ENCODE measurements around the gene WASHC2C. TPM values are rescaled to one million over a fixed set of nuclear protein-coding genes. Genes with fewer than 3 reads are reported as not detected.
A peak's percentile ranks its signal among the peaks of the same experiment; 100 is the strongest.
"Not testable (repeated sequence)": the region's sequence is repeated elsewhere in the genome, so short reads cannot be mapped to it uniquely, and the experiment has no call there.

The WASHC2C gene, protein sequence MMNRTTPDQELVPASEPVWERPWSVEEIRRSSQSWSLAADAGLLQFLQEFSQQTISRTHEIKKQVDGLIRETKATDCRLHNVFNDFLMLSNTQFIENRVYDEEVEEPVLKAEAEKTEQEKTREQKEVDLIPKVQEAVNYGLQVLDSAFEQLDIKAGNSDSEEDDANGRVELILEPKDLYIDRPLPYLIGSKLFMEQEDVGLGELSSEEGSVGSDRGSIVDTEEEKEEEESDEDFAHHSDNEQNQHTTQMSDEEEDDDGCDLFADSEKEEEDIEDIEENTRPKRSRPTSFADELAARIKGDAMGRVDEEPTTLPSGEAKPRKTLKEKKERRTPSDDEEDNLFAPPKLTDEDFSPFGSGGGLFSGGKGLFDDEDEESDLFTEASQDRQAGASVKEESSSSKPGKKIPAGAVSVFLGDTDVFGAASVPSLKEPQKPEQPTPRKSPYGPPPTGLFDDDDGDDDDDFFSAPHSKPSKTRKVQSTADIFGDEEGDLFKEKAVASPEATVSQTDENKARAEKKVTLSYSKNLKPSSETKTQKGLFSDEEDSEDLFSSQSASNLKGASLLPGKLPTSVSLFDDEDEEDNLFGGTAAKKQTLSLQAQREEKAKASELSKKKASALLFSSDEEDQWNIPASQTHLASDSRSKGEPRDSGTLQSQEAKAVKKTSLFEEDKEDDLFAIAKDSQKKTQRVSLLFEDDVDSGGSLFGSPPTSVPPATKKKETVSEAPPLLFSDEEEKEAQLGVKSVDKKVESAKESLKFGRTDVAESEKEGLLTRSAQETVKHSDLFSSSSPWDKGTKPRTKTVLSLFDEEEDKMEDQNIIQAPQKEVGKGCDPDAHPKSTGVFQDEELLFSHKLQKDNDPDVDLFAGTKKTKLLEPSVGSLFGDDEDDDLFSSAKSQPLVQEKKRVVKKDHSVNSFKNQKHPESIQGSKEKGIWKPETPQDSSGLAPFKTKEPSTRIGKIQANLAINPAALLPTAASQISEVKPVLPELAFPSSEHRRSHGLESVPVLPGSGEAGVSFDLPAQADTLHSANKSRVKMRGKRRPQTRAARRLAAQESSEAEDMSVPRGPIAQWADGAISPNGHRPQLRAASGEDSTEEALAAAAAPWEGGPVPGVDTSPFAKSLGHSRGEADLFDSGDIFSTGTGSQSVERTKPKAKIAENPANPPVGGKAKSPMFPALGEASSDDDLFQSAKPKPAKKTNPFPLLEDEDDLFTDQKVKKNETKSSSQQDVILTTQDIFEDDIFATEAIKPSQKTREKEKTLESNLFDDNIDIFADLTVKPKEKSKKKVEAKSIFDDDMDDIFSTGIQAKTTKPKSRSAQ (N-terminal part only)
- total RNA-seq (10 to 100 TPM; 57.3 to 69.1 TPM), polyA plus RNA-seq (10 to 100 TPM; 17.7 to 34.2 (median 19.4) TPM), total RNA-seq (70.1 to 129 (median 100) reads per million in 6 experiments)

DNA sequence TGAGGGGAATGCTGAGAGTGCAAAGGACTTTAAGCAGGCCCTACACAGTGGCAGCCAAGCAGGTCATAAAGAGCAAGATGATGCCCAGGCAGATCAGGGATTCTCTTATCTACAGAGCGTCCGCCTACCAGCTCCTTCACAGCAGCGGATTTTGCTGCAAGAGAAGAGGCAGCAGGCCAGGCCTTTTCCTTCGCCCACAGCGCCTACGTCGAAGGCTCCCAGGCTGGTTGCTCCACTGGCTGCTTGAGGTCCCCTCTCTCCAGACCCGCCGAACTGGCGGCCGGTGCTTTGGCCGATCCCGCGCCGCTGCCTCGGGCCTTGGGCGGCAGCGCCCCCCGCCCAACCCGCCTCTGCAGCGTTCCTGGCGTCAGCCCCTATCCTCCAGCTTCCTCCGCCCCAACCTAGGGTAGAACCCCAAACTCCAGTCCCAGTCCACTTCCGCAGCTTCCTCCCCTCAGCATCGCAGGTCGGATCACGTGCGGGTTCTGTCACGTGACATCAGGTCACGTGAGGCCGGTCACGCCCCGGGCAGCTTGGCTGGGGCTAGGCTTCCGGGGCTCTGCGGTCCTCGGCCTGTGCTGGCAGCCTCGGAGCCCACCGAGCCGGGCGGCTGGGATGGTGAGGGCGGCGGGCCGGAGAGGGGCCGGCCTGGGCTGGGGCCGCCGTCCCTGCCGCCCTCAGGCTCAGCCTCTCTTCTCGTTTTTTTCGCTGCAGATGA lies at the start of gene WASHC2C:
TSS of gene WASHC2C (plus strand) at position 564 of the 718 bp plus-strand sequence. CDS start at position 616, 52 bp downstream.
- not testable (repeated sequence) for H3K9me3 Mint-ChIP-seq, H3K27me3 Mint-ChIP-seq
- ATAC-seq (peak; percentile 88 to 94), DNase-seq (peak; percentile 89 to 99 (median 94))
- Mint-ChIP-seq H3K36me3 (peaks cover 0 to 16% (median 0%) of the 10 kb centered on the region in 3 donors), H3K4me3 (peak within 1 kb of the TSS; percentile 79 to 91 (median 82)), H3K4me1 (peaks cover 6 to 20% (median 17%) of the 10 kb centered on the region in 4 donors), H3K27ac (peak within 1 kb of the TSS; percentile 70 to 96 (median 86))
- POLR2A ChIA-PET = interaction anchor here (0.5 to 1.2 kb wide), 2 partner anchors 47 to 54 kb away, joined by 3 to 4 read pairs; partner anchors contain the start of gene ZFAND4

DNA sequence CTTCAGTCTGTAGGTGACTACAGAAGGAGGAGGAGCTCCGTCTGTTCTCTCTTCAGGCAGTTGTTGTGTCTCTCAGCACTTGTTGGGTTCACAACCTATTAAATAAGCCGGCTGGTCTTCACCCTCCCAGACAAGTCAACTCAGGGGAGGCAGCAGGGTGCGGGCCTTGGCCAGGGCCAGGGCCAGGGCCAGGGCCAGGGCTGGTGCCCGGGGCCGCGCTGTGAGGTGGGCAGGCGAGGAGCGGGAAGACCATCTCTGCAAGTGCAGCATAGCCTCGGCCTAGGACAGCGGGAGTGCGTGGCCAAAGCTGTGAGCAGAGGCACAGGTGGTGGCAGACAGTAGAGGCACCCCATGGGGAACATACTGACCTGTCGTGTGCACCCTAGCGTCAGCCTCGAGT lies 48.6 kb upstream of the WASHC2C start:
- H3K36me3 Mint-ChIP-seq, H3K27ac Mint-ChIP-seq, H3K27me3 Mint-ChIP-seq, POLR2A ChIA-PET, H3K9me3 Mint-ChIP-seq, ATAC-seq, DNase-seq, H3K4me3 Mint-ChIP-seq, H3K4me1 Mint-ChIP-seq: not testable (repeated sequence)

DNA sequence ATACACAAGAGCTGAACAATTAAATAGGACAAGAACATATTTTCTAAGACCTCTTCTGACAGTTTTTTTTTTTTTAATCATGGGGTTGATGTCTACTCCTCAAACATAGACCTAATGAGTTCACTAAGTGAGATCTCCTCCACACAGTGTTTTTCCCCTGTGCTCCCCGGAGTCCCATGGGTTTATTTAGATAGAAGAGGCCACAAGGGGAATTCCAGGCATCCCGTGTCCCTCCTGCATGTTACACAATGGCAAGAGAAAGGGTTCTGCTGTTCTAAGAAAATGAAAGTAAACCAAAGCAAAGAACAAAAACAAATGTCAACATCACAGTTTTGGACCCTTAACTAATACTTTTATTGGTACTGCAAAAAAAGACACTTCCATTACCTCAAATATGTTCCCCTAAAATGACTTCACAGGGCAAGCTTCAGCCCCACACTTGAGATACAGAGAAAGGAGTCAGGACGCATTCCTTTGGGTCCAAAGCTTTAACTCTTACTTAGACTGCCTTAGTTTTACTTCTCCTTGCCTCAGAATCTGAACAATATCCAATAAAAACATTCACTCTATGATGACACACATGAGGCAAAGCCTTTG lies 16.8 kb upstream of the WASHC2C start:
- H3K4me3 Mint-ChIP-seq, POLR2A ChIA-PET, H3K9me3 Mint-ChIP-seq, H3K4me1 Mint-ChIP-seq, H3K27me3 Mint-ChIP-seq, ATAC-seq, DNase-seq: not testable (repeated sequence)
- peaks cover 0 to 32% (median 8%) of the 10 kb centered on the region in 3 donors for H3K36me3 Mint-ChIP-seq
- H3K27ac Mint-ChIP-seq = peak overlapping the region in 1 of 10 donors; percentile 16

DNA sequence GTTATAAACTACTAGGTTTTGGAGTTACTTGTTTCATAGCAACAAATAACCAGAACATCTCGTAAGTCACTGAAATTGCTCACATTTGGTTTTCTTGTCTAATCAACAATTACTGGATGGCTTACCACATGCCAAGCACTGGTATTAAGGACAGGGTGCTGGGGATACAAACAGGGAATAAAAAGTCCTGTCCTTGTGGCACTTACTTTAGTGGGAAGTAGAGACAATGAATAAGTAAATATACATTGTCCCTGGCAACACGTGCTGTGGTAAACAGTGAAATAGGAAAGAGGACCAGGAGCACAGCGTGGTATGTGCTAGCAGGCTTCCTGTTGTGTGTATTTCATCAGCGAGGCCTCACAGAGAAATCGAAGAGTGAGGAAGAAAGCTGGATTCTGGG lies 15.8 kb upstream of the WASHC2C start:
- H3K4me3 Mint-ChIP-seq, H3K9me3 Mint-ChIP-seq, POLR2A ChIA-PET, H3K27me3 Mint-ChIP-seq, H3K4me1 Mint-ChIP-seq, ATAC-seq, H3K27ac Mint-ChIP-seq, DNase-seq: not testable (repeated sequence)
- peaks cover 0 to 28% (median 6%) of the 10 kb centered on the region in 3 donors for H3K36me3 Mint-ChIP-seq

DNA sequence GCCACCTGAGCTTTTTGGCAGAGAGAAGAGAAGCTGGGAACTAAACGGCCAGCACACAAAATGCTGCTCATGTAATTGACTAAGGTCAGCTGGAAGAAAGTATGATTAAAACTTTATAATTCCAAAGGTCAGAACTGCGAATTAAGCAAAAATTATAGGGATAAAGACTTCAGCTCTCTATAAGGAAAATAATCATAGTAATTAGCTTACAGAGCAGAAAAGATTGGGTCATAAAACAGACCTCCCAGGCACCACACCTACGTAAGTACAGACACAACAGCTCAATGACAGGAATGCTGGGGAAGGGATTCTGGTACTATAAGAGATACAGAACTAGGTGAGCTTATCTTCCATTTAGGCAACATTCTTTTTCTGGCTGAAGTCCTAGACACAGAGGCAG lies 10.0 kb upstream of the WASHC2C start:
- DNase-seq, H3K4me3 Mint-ChIP-seq, POLR2A ChIA-PET, ATAC-seq, H3K9me3 Mint-ChIP-seq, H3K4me1 Mint-ChIP-seq, H3K27me3 Mint-ChIP-seq, H3K27ac Mint-ChIP-seq: not testable (repeated sequence)
- peaks cover 0 to 32% (median 12%) of the 10 kb centered on the region in 3 donors for H3K36me3 Mint-ChIP-seq

DNA sequence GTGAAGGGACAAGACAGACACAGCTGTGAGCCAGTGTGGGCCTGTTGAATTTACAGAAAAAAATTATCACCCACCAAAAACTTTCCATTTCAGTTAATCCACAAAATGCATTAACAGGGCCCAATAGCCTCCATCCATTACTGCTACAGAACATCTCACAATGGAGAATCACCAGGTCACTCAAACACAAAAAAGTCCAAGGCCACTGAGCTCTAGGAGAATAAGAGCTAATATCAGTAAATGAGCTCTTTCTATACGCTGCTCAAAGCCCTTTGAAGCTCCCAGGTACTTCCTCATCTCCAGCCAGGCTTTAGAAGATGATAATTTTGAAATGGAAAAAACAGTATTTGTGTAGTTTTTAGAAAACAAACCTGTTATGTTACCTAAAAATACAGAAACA lies 9.4 kb upstream of the WASHC2C start:
- DNase-seq, H3K4me1 Mint-ChIP-seq, ATAC-seq, H3K27ac Mint-ChIP-seq, POLR2A ChIA-PET, H3K27me3 Mint-ChIP-seq, H3K9me3 Mint-ChIP-seq, H3K4me3 Mint-ChIP-seq: not testable (repeated sequence)
- peaks cover 0 to 28% (median 9%) of the 10 kb centered on the region in 3 donors for H3K36me3 Mint-ChIP-seq

DNA sequence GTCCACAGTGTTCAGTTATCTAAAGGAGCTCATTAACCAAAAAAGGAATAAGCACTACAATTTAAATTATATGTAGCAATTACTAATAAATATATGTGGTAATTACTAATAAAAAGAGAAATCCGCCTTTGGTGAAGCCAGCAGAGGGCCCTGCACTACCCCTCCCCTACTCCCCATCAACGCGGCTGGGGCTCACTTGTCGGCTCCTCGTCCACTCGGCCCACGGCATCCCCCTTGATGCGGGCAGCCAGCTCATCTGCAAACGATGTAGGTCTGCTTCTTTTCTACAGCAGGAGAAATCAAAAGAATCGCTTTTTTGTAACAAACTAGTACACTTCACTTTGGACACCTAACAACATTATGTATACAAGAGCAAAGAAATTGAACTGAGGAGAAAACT lies 5.6 kb upstream of the WASHC2C start:
- H3K9me3 Mint-ChIP-seq, POLR2A ChIA-PET, H3K4me3 Mint-ChIP-seq, H3K27ac Mint-ChIP-seq, DNase-seq, ATAC-seq, H3K27me3 Mint-ChIP-seq: not testable (repeated sequence)
- Mint-ChIP-seq H3K4me1 (peaks cover 4 to 13% (median 10%) of the 10 kb centered on the region in 4 donors), H3K36me3 (peaks cover 0 to 11% (median 4%) of the 10 kb centered on the region in 3 donors)

DNA sequence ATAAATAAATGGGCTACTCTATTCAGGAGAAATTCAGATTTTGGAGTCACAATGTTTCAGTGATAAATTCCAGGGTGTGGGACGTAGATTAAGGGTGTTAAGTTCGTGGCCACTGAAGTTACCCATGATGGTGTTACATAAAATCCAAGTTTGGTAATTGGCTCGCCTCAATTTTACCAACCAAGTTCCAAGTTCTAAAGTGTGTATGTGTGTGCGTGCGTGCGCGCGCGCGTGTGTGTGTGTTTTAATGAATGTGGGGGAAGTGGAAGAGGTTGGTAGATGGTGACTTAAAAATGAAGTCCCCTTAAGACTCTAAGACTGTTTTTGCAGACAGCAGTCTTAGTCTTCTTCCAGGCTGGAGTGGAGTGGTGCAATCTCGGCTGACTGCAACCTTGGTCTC lies 3.2 kb upstream of the WASHC2C start:
- H3K36me3 Mint-ChIP-seq, ATAC-seq, POLR2A ChIA-PET, H3K27me3 Mint-ChIP-seq, DNase-seq, H3K4me3 Mint-ChIP-seq, H3K9me3 Mint-ChIP-seq: not testable (repeated sequence)
- Mint-ChIP-seq H3K27ac (peak overlapping the region in 1 of 10 donors; percentile 8), H3K4me1 (peaks cover 4 to 15% (median 11%) of the 10 kb centered on the region in 4 donors)

DNA sequence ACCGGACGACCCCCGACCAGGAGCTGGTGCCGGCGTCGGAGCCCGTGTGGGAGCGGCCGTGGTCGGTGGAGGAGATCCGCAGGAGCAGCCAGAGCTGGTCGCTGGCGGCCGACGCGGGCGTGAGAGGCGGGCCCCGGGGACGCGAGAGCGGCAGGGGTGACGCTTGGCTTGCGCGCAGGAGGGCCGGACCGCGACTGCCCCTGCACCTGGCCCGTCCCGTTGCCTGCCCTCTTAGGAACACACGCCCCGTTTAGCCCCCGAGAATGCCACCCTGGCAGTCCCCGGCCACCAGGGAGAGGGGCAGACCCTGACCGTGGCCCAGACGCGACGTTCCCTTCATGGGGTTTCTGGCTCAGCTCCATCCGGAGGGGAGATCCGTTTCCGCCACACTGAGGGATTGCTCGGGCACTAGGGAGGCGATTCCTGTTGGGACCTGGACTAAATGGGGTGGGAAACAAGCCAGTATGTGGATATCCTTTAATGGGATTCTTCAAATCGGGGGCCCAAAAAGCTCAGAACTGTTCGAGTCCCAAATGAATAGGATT lies 427 bp downstream of the WASHC2C start:
- peak overlapping the region; percentile 79 to 91 (median 82) for H3K4me3 Mint-ChIP-seq
- not testable (repeated sequence) for H3K9me3 Mint-ChIP-seq, H3K27me3 Mint-ChIP-seq
- H3K27ac Mint-ChIP-seq = peak overlapping the region in 9 of 10 donors; percentile 48 to 94 (median 77)
- peaks cover 0 to 21% (median 0%) of the 10 kb centered on the region in 3 donors for H3K36me3 Mint-ChIP-seq
- H3K4me1 Mint-ChIP-seq = peaks cover 6 to 20% (median 17%) of the 10 kb centered on the region in 4 donors
- ATAC-seq (peak; percentile 27 to 44), DNase-seq (peak in 1 of 10 donors; percentile 7)
- POLR2A ChIA-PET = interaction anchor here (0.5 to 1.2 kb wide), 2 partner anchors 46 to 55 kb away, joined by 3 to 4 read pairs; partner anchors contain the start of gene ZFAND4

DNA sequence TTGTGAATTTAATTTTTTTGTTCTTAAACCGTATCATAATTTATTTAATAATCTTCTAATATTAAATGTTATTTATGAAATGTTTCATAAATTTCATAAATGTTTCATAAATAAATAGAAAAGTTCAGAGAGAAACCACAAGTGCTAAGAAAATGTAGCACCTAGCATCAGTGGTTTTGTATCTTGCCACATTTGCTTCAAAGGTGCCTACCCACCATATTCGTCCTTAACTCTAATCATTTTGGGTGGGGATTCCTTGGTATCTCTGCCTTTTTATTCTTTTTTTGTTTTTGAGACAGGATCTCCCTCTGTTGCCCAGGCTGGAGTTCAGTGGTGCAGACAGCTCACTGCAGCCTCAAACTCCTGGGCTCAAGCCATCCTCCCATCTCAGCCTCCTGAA lies 7.4 kb downstream of the WASHC2C start:
- POLR2A ChIA-PET, H3K27ac Mint-ChIP-seq, H3K4me3 Mint-ChIP-seq, H3K4me1 Mint-ChIP-seq, H3K9me3 Mint-ChIP-seq, H3K27me3 Mint-ChIP-seq, ATAC-seq, DNase-seq: not testable (repeated sequence)
- peaks cover 0 to 44% (median 0%) of the 10 kb centered on the region in 3 donors for H3K36me3 Mint-ChIP-seq

DNA sequence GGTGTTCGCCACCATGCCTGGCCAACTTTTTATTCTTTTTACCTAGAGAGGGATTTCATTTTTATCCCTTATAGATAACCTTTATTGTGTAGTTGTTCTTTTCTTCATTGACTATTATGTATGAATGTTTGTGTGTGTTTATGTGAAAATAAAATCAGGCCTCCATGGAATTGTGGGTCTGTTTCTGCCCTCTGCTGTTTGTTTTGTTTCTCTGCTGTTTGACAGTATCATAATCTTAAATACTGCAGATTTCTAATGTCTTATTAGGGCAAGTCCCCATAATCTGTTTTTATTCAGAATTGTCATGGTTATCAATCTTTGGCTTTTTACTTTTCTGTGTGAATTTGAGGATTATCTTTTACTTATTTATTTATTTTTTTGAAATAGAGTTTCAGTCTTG lies 7.8 kb downstream of the WASHC2C start:
- POLR2A ChIA-PET, H3K4me3 Mint-ChIP-seq, ATAC-seq, H3K27ac Mint-ChIP-seq, H3K4me1 Mint-ChIP-seq, H3K27me3 Mint-ChIP-seq, H3K9me3 Mint-ChIP-seq: not testable (repeated sequence)
- peak in 3 of 10 donors; percentile 5 to 21 (median 7) for DNase-seq
- peaks cover 0 to 42% (median 0%) of the 10 kb centered on the region in 3 donors for H3K36me3 Mint-ChIP-seq
